Gastroesophageal sphincter (tissue), 4 donors: ENCODE measurements around the gene ZNF592. TPM values are rescaled to one million over a fixed set of nuclear protein-coding genes. Genes with fewer than 3 reads are reported as not detected.

Experiments used
- ATAC-seq: fragments of 150-250 bp; one replicate; pipeline ENCODE4 v1.9.1; 2016; ENCODE audit warnings: mild to moderate bottlenecking, moderate library complexity
- H3K27ac ChIP-seq, 4 donors: fragments of 200-600 bp; sonication (generic) in 3 of 4; 1 replicate in 3 of 4; 2 replicates in 1 of 4; pipeline ENCODE4 v1.5.1; 2016 to 2019
- H3K27me3 ChIP-seq: fragments of 200-600 bp; sonication (generic); one replicate; pipeline ENCODE4 v1.5.1; 2019
- H3K36me3 ChIP-seq, 2 donors: fragments of 200-600 bp; sonication (generic); one replicate each; pipeline ENCODE4 v1.5.1; 2019; ENCODE audit warnings: control low read depth in 1 of 2
- H3K4me1 ChIP-seq, 3 donors: fragments of 200-600 bp; sonication (generic); 1 replicate in 2 of 3; 2 replicates in 1 of 3; pipeline ENCODE4 v1.5.1; 2016 to 2019; ENCODE audit warnings: control low read depth in 2 of 3
- H3K4me3 ChIP-seq, 2 donors: fragments of 200-600 bp; sonication (generic); one replicate each; pipeline ENCODE4 v1.5.1; 2019; ENCODE audit warnings: mild to moderate bottlenecking in 1 of 2, moderate library complexity in 1 of 2
- H3K9me3 ChIP-seq, 3 donors: fragments of 200-600 bp; sonication (generic); one replicate each; pipeline ENCODE4 v1.5.1; 2017 to 2019; ENCODE audit warnings: control low read depth in 2 of 3
- EP300 ChIP-seq: sonication (generic); formaldehyde crosslinking; IDR thresholded peaks from one replicate; pipeline ENCODE4 v1.6.1; 2017; ENCODE audit warnings: antibody characterized with exemption, mild to moderate bottlenecking
- POLR2A ChIP-seq, 2 donors: fragments of 450-650 bp; IDR thresholded peaks; one replicate each; pipeline ENCODE4 v1.6.1; 2017; ENCODE audit warnings: antibody characterized with exemption in 2 of 2, mild to moderate bottlenecking in 2 of 2, moderate library complexity in 1 of 2
- POLR2AphosphoS5 ChIP-seq: sonication (generic); formaldehyde crosslinking; IDR thresholded peaks from one replicate; pipeline ENCODE4 v1.6.1; 2017; ENCODE audit warnings: antibody characterized with exemption
- WGBS, 2 donors: methylation state at CpG; one replicate each; pipeline ENCODE4 v1.1.5; 2018; ENCODE audit warnings: low coverage in 1 of 2; 5-methylcytosine and 5-hydroxymethylcytosine counted together
- total RNA-seq, 4 donors: library from RNA; depleted of rRNA; stranded (reverse); fragments of >200 nt; gene quantifications; one replicate each; pipeline ENCODE4 v1.1.0, GENCODE V29; 2016
- TF ChIP-seq, protein P1 (sequence below), 4 experiments: fragments of 200-600 bp in 2 of 4; fragments of 450-650 bp in 2 of 4; sonication (generic) in 1 of 4; IDR thresholded peaks; one replicate each; pipeline ENCODE4 v1.5.1; 2017 to 2019; ENCODE audit warnings: antibody characterized with exemption in 4 of 4, mild to moderate bottlenecking in 2 of 4, moderate library complexity in 2 of 4

The ZNF592 gene
- total RNA-seq, 4 donors from 2014 or later, result 15.7 to 26.0 (median 19.1) TPM

DNA sequence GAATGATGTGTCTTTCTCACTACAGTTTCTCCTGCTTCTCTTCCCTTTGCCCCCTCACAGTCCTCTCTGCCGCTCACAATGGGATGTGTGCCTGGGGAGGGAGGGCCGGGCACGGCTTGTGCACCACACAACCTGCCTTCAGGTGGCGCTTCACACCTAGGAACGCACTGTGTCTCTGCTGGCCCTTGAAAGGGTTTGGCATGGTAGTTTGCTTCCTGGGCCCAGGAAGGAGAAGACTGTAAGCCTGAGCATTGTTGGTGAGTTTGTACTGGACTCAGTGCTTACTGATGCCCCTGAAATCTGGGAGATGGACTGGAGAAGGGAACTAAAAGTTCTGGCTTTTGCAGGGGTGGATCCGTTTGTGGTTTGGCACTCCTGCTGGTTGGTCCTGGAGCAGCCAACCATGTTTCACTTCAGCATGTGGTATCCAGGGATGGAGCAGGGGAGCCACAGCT lies 78.0 kb downstream of the ZNF592 start:
- peak overlapping the region in 2 of 4 donors; percentile 26 to 91 for H3K27ac ChIP-seq
- WGBS, 2 donors, result 100% methylated on average over 1 of the region's 6 CpGs; no CpG with 5 or more reads in 1 of the 2 donors
- peaks cover 10 to 98% (median 18%) of the 10 kb centered on the region in 3 donors for H3K4me1 ChIP-seq
- H3K27me3 ChIP-seq, result no peaks in the 10 kb centered on the region
- H3K9me3 ChIP-seq, result no peaks in the 10 kb centered on the region
- H3K4me3 ChIP-seq, result no peak overlapping the region
- peaks cover 0 to 8% of the 10 kb centered on the region in 2 donors for H3K36me3 ChIP-seq
- no peak for ATAC-seq
- TF ChIP-seq POLR2AphosphoS5 (no peak), POLR2A (IDR thresholded peaks at IDR 0.05) (no peak), EP300 (no peak)
- TF ChIP-seq, protein P1, sequence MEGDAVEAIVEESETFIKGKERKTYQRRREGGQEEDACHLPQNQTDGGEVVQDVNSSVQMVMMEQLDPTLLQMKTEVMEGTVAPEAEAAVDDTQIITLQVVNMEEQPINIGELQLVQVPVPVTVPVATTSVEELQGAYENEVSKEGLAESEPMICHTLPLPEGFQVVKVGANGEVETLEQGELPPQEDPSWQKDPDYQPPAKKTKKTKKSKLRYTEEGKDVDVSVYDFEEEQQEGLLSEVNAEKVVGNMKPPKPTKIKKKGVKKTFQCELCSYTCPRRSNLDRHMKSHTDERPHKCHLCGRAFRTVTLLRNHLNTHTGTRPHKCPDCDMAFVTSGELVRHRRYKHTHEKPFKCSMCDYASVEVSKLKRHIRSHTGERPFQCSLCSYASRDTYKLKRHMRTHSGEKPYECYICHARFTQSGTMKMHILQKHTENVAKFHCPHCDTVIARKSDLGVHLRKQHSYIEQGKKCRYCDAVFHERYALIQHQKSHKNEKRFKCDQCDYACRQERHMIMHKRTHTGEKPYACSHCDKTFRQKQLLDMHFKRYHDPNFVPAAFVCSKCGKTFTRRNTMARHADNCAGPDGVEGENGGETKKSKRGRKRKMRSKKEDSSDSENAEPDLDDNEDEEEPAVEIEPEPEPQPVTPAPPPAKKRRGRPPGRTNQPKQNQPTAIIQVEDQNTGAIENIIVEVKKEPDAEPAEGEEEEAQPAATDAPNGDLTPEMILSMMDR (IDR thresholded peaks at IDR 0.05), result no peak

- Histone ChIP-seq H3K9me3 (no peaks in the 10 kb centered on the region), H3K36me3 (peaks cover 0 to 8% of the 10 kb centered on the region in 2 donors), H3K4me3 (no peak overlapping the region), H3K27me3 (no peaks in the 10 kb centered on the region), H3K4me1 (peaks cover 10 to 98% (median 18%) of the 10 kb centered on the region in 3 donors), H3K27ac (peak overlapping the region in 3 of 4 donors; percentile 1 to 91 (median 68))
- TF ChIP-seq POLR2A (IDR thresholded peaks at IDR 0.05) (no peak), POLR2AphosphoS5 (no peak), EP300 (no peak)
- TF ChIP-seq, protein P1 (IDR thresholded peaks at IDR 0.05), result no peak
- ATAC-seq, result no peak
- WGBS, 2 donors, result 90% methylated on average over 2 of the region's 9 CpGs; no CpG with 5 or more reads in 1 of the 2 donors
Measured at GRCh38 chr15:84827246-84827645, 78.9 kb downstream of the ZNF592 start.

DNA sequence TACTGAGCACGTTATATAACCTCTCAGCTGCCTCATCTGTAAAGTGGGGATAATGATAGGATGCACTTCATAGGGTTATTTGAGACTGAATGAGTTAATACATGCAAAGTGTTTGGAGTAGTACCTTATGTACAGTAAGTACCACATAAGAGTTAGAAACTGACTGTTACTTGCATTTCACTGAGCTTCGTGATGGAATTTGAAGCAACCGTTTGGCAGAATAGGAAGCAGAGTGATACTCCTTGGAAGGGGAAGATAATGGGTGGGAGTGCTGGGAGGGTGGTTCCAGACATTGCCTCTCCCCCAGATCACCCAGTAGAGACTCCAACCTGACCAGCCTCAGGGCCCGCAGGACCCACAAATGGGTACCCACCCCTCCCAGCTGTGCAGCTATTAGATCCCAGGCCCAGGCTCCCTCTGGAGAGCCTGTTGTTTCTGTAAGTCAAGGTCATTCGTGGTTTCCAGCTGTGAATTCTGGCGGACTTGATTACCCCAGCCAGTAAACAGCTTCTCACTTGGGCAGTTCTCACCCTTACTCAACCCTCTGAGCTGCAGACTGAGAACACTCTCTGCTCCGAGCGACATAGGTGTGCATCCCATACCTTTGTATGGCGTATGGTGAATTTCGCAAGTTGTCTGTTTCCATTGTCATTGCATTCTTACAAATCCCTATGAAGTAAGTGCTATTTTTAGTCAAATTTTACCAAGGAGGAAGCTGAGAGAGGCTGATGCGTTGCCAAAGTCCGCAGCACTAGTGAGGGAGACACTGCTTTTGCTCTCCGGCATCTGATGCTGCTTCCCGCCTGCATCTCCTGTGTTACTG lies 79.9 kb downstream of the ZNF592 start:
- peak overlapping the region; percentile 66 to 91 (median 72) for H3K27ac ChIP-seq
- TF ChIP-seq, protein P1 (IDR thresholded peaks at IDR 0.05), result no peak
- peak; percentile 38 for TF ChIP-seq POLR2AphosphoS5
- peak; percentile 6 for TF ChIP-seq EP300
- TF ChIP-seq POLR2A (IDR thresholded peaks at IDR 0.05), result no peak
- H3K4me3 ChIP-seq, result no peak overlapping the region
- H3K4me1 ChIP-seq, result peaks cover 16 to 98% (median 22%) of the 10 kb centered on the region in 3 donors
- H3K36me3 ChIP-seq, result peaks cover 0 to 8% of the 10 kb centered on the region in 2 donors
- WGBS, 2 donors, result 46 to 47% methylated on average over 10 to 12 of the region's 14 CpGs
- H3K27me3 ChIP-seq, result no peaks in the 10 kb centered on the region
- no peaks in the 10 kb centered on the region for H3K9me3 ChIP-seq
- ATAC-seq, result peak; percentile 26

DNA sequence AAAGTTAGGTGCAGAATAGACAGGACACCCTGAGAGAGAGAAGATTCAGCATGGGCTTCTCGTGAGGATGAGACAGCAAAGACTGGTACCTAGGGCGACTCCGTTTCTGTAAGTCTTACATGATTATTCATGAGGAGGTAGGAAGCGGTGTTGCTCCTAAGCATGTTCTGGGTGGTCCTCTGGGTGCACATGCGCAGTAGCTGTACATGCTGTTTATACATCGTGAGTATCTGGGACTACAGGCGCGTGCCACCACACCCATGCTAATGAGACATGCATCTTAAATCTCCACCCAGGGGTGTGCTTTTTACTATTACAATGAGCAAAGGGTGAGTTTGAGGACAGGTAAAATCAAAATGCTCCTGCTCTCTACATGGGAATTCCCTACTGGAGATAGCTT lies 81.0 kb downstream of the ZNF592 start:
- H3K36me3 ChIP-seq, result peaks cover 0 to 8% of the 10 kb centered on the region in 2 donors
- no peaks in the 10 kb centered on the region for H3K9me3 ChIP-seq
- H3K27me3 ChIP-seq, result no peaks in the 10 kb centered on the region
- no peak for ATAC-seq
- H3K4me1 ChIP-seq, result peaks cover 16 to 97% (median 17%) of the 10 kb centered on the region in 3 donors
- H3K4me3 ChIP-seq, result no peak overlapping the region
- peak overlapping the region in 1 of 4 donors; percentile 91 for H3K27ac ChIP-seq
- 69% methylated on average over 8 of the region's 8 CpGs; no CpG with 5 or more reads in 1 of the 2 donors for WGBS, 2 donors
- no peak for TF ChIP-seq POLR2AphosphoS5
- TF ChIP-seq, protein P1 (IDR thresholded peaks at IDR 0.05), result no peak
